GM13977 (cell line): ENCODE data around the gene IDS.

Experiments used
- DNase-seq: peaks from one replicate; pipeline ENCODE4 v3.0.0; 2012; ENCODE audit warnings: low spot score
- CTCF ChIP-seq: IDR thresholded peaks from 2 replicates; pipeline ENCODE4 v1.5.1; 2012; ENCODE audit warnings: mild to moderate bottlenecking, control low read depth; ENCODE audit not compliant: insufficient read depth; ENCODE audit errors: extremely low read depth, missing control alignments
- in situ Hi-C: fragments of 300-500 bp; cut with MboI; formaldehyde crosslinking; loops from one replicate; pipeline ENCODE4 v1.12.0; 2022; ENCODE audit warnings: low sequenced_read_pairs, low pct_unique_long_range_greater_than_20kb, mixed read lengths, inconsistent platforms; ENCODE audit not compliant: unreplicated experiment

The IDS gene

GRCh38 chrX:149453030-149453429, 52.1 kb downstream of the IDS start:
- DNase-seq, result no peak
- in situ Hi-C loops, result loop anchor here (25.0 kb wide), 1 partner anchor 1416 kb away; no protein-coding TSS in a partner anchor
- no peak for TF ChIP-seq CTCF

- no peak for DNase-seq
- TF ChIP-seq CTCF, result no peak
- in situ Hi-C loops, result no loop called here
Observed at GRCh38 chrX:149433451-149433850, 71.7 kb downstream of the IDS start.

GRCh38 chrX:149433051-149433450, 72.1 kb downstream of the IDS start:
- no peak for TF ChIP-seq CTCF
- no peak for DNase-seq
- in situ Hi-C loops, result no loop called here
